Measurements from ENCODE around the gene SGMS1.

SGMS1 gene

GRCh38 chr10:50640238-50640637, 16.5 kb upstream of the SGMS1 start:
- no peak for TF ChIP-seq CTCF (IDR thresholded peaks at IDR 0.05; ENCODE audit: insufficient read depth, low read length, poor library complexity, severe bottlenecking)
- no peak for TF ChIP-seq EZH2phosphoT487 (conservative IDR thresholded peaks at IDR 0.05; ENCODE audit: low read length)
- Histone ChIP-seq H3K36me3 (ENCODE audit: low read length) (no peaks in the 10 kb centered on the region), H2AFZ (ENCODE audit: low read depth, low read length, severe bottlenecking) (no peak overlapping the region), H3K27me3 (ENCODE audit: low read length) (no peaks in the 10 kb centered on the region), H3F3A (ENCODE audit: insufficient read depth) (no peaks in the 10 kb centered on the region), H3K4me3 (ENCODE audit: insufficient read depth, low read length, poor library complexity, severe bottlenecking) (no peak overlapping the region), H3K9me2 (replicated peaks; ENCODE audit: insufficient read depth, low read length) (no peaks in the 10 kb centered on the region), H3K4me2 (ENCODE audit: low read depth, low read length, poor library complexity, severe bottlenecking) (no peak overlapping the region), H3K79me2 (ENCODE audit: insufficient read depth, low read length) (no peaks in the 10 kb centered on the region), H3K27ac (ENCODE audit: low read depth, low read length) (no peak overlapping the region), H3K9me3 (ENCODE audit: insufficient read depth, low read length) (no peaks in the 10 kb centered on the region), H3K9ac (ENCODE audit: low read length) (no peak overlapping the region), H4K20me1 (ENCODE audit: low read depth, low read length) (no peaks in the 10 kb centered on the region)

GRCh38 chr10:50636618-50637579, 13.1 kb upstream of the SGMS1 start:
- Histone ChIP-seq H3K9ac (ENCODE audit: low read length) (no peak overlapping the region), H3K4me3 (ENCODE audit: insufficient read depth, low read length, poor library complexity, severe bottlenecking) (no peak overlapping the region), H3K27me3 (ENCODE audit: low read length) (no peaks in the 10 kb centered on the region), H3K27ac (ENCODE audit: low read depth, low read length) (no peak overlapping the region), H3K9me2 (replicated peaks; ENCODE audit: insufficient read depth, low read length) (no peaks in the 10 kb centered on the region), H3K36me3 (ENCODE audit: low read length) (no peaks in the 10 kb centered on the region), H3F3A (ENCODE audit: insufficient read depth) (no peaks in the 10 kb centered on the region), H3K79me2 (ENCODE audit: insufficient read depth, low read length) (no peaks in the 10 kb centered on the region), H3K9me3 (ENCODE audit: insufficient read depth, low read length) (no peaks in the 10 kb centered on the region), H4K20me1 (ENCODE audit: low read depth, low read length) (no peaks in the 10 kb centered on the region; the same call in 1 of the 2 replicates), H3K4me2 (ENCODE audit: low read depth, low read length, poor library complexity, severe bottlenecking) (no peak overlapping the region), H2AFZ (ENCODE audit: low read depth, low read length, severe bottlenecking) (no peak overlapping the region)
- TF ChIP-seq EZH2phosphoT487 (conservative IDR thresholded peaks at IDR 0.05; ENCODE audit: low read length) (no peak), CTCF (IDR thresholded peaks at IDR 0.05; ENCODE audit: insufficient read depth, low read length, poor library complexity, severe bottlenecking) (no peak)

- Histone ChIP-seq H4K20me1 (ENCODE audit: low read depth, low read length) (no peaks in the 10 kb centered on the region; the same call in 1 of the 2 replicates), H3K9me2 (replicated peaks; ENCODE audit: insufficient read depth, low read length) (no peaks in the 10 kb centered on the region), H3K4me2 (ENCODE audit: low read depth, low read length, poor library complexity, severe bottlenecking) (no peak overlapping the region), H2AFZ (ENCODE audit: low read depth, low read length, severe bottlenecking) (no peak overlapping the region), H3K27ac (ENCODE audit: low read depth, low read length) (no peak overlapping the region), H3K9ac (ENCODE audit: low read length) (no peak overlapping the region), H3K9me3 (ENCODE audit: insufficient read depth, low read length) (no peaks in the 10 kb centered on the region), H3K27me3 (ENCODE audit: low read length) (no peaks in the 10 kb centered on the region), H3K79me2 (ENCODE audit: insufficient read depth, low read length) (no peaks in the 10 kb centered on the region), H3F3A (ENCODE audit: insufficient read depth) (no peaks in the 10 kb centered on the region), H3K4me3 (ENCODE audit: insufficient read depth, low read length, poor library complexity, severe bottlenecking) (no peak overlapping the region), H3K36me3 (ENCODE audit: low read length) (no peaks in the 10 kb centered on the region)
- TF ChIP-seq CTCF (IDR thresholded peaks at IDR 0.05; ENCODE audit: insufficient read depth, low read length, poor library complexity, severe bottlenecking): no peak
- no peak for TF ChIP-seq EZH2phosphoT487 (conservative IDR thresholded peaks at IDR 0.05; ENCODE audit: low read length)
Observed at GRCh38 chr10:50635286-50635685, 11.5 kb upstream of the SGMS1 start.
